ENCODE measurements around the gene PPP2R3A. TPM values are rescaled to one million over a fixed set of nuclear protein-coding genes. Genes with fewer than 3 reads are reported as not detected.

The PPP2R3A gene
- polyA plus RNA-seq, 1 experiment, result 7.4 TPM

DNA sequence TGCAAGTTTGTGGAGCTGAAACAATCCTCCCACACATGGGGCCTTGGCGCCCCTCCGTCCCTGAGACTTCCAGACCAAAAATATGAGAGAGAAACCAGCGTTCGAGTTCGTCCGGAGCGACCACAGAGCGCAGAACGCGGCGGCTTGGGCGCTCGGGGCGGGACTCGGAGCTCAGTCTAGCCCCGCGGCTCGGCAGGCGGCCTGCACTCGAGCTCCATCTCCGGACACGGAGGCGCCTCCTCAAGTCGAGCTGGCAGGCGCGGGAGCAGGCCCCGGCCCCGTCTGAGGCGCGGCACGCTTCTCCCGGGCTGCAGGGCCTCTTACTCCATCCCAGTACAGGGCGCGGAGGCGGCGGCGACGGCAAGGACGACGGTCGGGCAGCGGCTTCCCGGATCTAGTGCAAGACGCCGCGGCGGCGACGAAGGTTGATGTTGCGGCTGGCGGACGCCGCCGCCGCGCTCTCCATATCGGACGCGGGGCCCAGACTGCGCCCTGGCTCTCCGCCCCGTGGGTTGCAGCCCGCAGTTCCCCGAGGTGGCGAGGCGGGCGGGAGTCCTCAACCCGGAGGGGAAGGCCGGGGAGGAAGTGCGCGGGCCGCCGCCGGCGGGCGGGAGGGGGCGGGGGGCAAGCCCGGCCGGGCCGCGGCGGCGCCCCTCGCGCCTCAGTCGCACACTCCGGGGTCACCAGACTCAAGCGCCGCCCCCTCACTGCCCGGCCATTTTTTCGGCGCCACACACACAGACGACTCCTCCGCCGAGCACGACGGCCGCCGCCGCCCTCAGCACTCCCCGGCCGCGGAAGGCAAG, 229.9 kb downstream of the PPP2R3A start:
- ChIA-PET CTCF (interaction anchor here (1.0 to 3.4 kb wide), 4 partner anchors 24 to 557 kb away, joined by 3 to 11 read pairs (median 3); partner anchors contain the start of gene STAG1), POLR2A (interaction anchor here (0.6 to 1.0 kb wide), 2 partner anchors 12 to 558 kb away, joined by 3 to 22 read pairs; no protein-coding TSS in a partner anchor)
- DNase-seq (ENCODE audit: low read depth), result no peak
- Histone ChIP-seq H3K36me3 (ENCODE audit: control insufficient read depth, insufficient read depth, low read length) (no peaks in the 10 kb centered on the region; the same call in 1 of the 2 replicates), H3K4me3 (ENCODE audit: low read depth, low read length) (peak overlapping the region; percentile 84), H3K27me3 (ENCODE audit: control insufficient read depth, insufficient read depth, low read length) (no peaks in the 10 kb centered on the region)
- no peak for TF ChIP-seq CTCF (IDR thresholded peaks at IDR 0.05; ENCODE audit: insufficient read depth, low read depth, low read length)

GRCh38 chr3:136196064-136196400, 230.5 kb downstream of the PPP2R3A start, which contains the start of gene MSL2:
Gene MSL2, minus strand, starts transcription at chr3:136196335. Its CDS starts 1,222 bp downstream, at chr3:136195113.
- no peak for TF ChIP-seq CTCF (IDR thresholded peaks at IDR 0.05; ENCODE audit: insufficient read depth, low read depth, low read length)
- ChIA-PET CTCF (interaction anchor here (0.6 to 1.1 kb wide), 5 partner anchors 117 to 1863 kb away, joined by 3 to 4 read pairs (median 3); partner anchors contain the start of gene STAG1), POLR2A (interaction anchor here (0.6 to 1.0 kb wide), 5 partner anchors 11 to 1852 kb away, joined by 3 to 22 read pairs (median 4); partner anchors contain the start of gene STAG1)
- H3K36me3 ChIP-seq (ENCODE audit: control insufficient read depth, insufficient read depth, low read length), result no peaks in the 10 kb centered on the region; the same call in 1 of the 2 replicates
- DNase-seq (ENCODE audit: low read depth), result no peak
- peak within 1 kb of the TSS; percentile 84 for H3K4me3 ChIP-seq (ENCODE audit: low read depth, low read length)
- no peaks in the 10 kb centered on the region for H3K27me3 ChIP-seq (ENCODE audit: control insufficient read depth, insufficient read depth, low read length)

GRCh38 chr3:136196401-136197158, 231.1 kb downstream of the PPP2R3A start:
- Histone ChIP-seq H3K36me3 (ENCODE audit: control insufficient read depth, insufficient read depth, low read length) (no peaks in the 10 kb centered on the region; the same call in 1 of the 2 replicates), H3K4me3 (ENCODE audit: low read depth, low read length) (peak overlapping the region; percentile 84), H3K27me3 (ENCODE audit: control insufficient read depth, insufficient read depth, low read length) (no peaks in the 10 kb centered on the region)
- peak; percentile 99 for DNase-seq (ENCODE audit: low read depth)
- POLR2A ChIA-PET, result interaction anchor here (0.5 to 1.0 kb wide), 6 partner anchors 11 to 1853 kb away, joined by 3 to 22 read pairs (median 4); partner anchors contain the start of gene STAG1
- TF ChIP-seq CTCF (IDR thresholded peaks at IDR 0.05; ENCODE audit: insufficient read depth, low read depth, low read length), result no peak
- CTCF ChIA-PET, result interaction anchor here (0.6 to 1.3 kb wide), 6 partner anchors 118 to 1864 kb away, joined by 3 to 6 read pairs (median 3); partner anchors contain the start of gene STAG1

DNA sequence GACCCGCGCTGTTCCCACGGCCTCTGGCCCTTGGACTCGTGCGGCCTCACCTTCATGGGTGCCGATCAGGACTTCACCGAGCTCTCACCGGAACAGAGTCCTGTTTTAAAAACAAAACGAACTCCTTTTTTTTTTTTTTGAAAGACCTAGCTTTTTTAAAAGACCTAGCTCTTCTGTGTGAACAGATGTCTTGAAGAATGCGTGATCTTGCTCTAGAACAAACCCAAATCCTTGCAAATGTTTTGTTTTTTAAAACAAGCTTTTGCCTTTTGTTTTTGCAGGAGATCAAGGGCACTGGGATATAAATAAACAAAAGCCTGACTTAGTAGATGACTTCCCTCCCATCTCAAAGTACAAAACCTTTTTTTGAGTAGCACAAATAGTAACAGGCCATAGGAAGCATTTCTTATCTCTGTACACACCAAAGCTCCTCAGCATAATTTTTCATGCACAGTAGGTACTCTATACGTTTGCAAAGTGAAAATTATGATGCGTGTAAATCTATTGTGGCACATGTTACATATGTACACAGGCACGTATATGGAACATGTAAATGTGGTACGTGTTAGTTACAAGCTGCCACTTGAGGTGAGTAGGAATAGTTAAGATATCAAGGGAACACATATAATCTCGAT, 231.7 kb downstream of the PPP2R3A start:
- CTCF ChIA-PET, result interaction anchor here (1.1 to 1.3 kb wide), 3 partner anchors 53 to 555 kb away, joined by 3 to 6 read pairs (median 3); partner anchors contain the start of gene STAG1
- no peak for TF ChIP-seq CTCF (IDR thresholded peaks at IDR 0.05; ENCODE audit: insufficient read depth, low read depth, low read length)
- POLR2A ChIA-PET, result interaction anchor here (0.7 kb wide), 1 partner anchor 10 kb away, joined by 5 read pairs; no protein-coding TSS in a partner anchor
- H3K4me3 ChIP-seq (ENCODE audit: low read depth, low read length), result peak overlapping the region; percentile 84
- H3K36me3 ChIP-seq (ENCODE audit: control insufficient read depth, insufficient read depth, low read length), result no peaks in the 10 kb centered on the region; the same call in 1 of the 2 replicates
- no peak for DNase-seq (ENCODE audit: low read depth)
- no peaks in the 10 kb centered on the region for H3K27me3 ChIP-seq (ENCODE audit: control insufficient read depth, insufficient read depth, low read length)

Small RNAs within 50 kb of the gene (small RNA-seq; reads per million reads assigned to genes)
- not detected for gene AC092989.1 (ENCODE audit: insufficient read length, low read depth, low replicate concordance)

Other genes with a start within 250 kb of the PPP2R3A start
- 2.7 and 4.9 TPM in 2 replicates for gene MSL2, start 230.6 kb downstream of the PPP2R3A start, polyA plus RNA-seq (2011; rRNA removed)

All from BJ (cell line).